Measurements from ENCODE around the gene GORASP1.

GRCh38 chr3:39113291-39113690 lies 5.9 kb upstream of the GORASP1 start:
- TF ChIP-seq MXI1 (conservative IDR thresholded peaks at IDR 0.05; ENCODE audit: poor library complexity, severe bottlenecking): no peak
- TF ChIP-seq POLR2AphosphoS5 (IDR thresholded peaks at IDR 0.05): no peak
- TF ChIP-seq CTCF (IDR thresholded peaks at IDR 0.05; ENCODE audit: poor library complexity, severe bottlenecking): no peak
- no peak for TF ChIP-seq EZH2 (IDR thresholded peaks at IDR 0.05; ENCODE audit: borderline replicate concordance, insufficient read depth, low read length, poor library complexity, severe bottlenecking)
- TF ChIP-seq SMC3 (conservative IDR thresholded peaks at IDR 0.05; ENCODE audit: poor library complexity): no peak
- TF ChIP-seq TAF1 (IDR thresholded peaks at IDR 0.05; ENCODE audit: low read depth): no peak
- no peak for TF ChIP-seq EP300 (conservative IDR thresholded peaks at IDR 0.05; ENCODE audit: poor library complexity, severe bottlenecking)
- no peak for TF ChIP-seq RAD21 (conservative IDR thresholded peaks at IDR 0.05)
